Gastrocnemius medialis (tissue), 4 donors: Measurements from ENCODE around the gene THSD7B. TPM values are rescaled to one million over a fixed set of nuclear protein-coding genes. Genes with fewer than 3 reads are reported as not detected.

Source experiments
- ATAC-seq, 2 donors: fragments of 150-250 bp; one replicate each; pipeline ENCODE4 v1.9.1; 2016
- DNase-seq, 2 donors: peaks; one replicate each; pipeline ENCODE4 v3.0.0-alpha.2; 2019
- H3K27ac ChIP-seq, 4 donors: fragments of 200-600 bp; sonication (generic); 1 replicate in 1 of 4; 2 replicates in 3 of 4; pipeline ENCODE4 v1.5.1; 2016 to 2018; ENCODE audit warnings: mild to moderate bottlenecking in 2 of 4, moderate library complexity in 1 of 4
- H3K27me3 ChIP-seq, 3 donors: fragments of 200-600 bp; sonication (generic) in 2 of 3; 1 replicate in 1 of 3; 2 replicates in 2 of 3; pipeline versions ENCODE4 v1.5.1 to v1.6.0; 2016 to 2019; ENCODE audit warnings: mild to moderate bottlenecking in 1 of 3, moderate library complexity in 1 of 3
- H3K36me3 ChIP-seq, 2 donors: fragments of 200-600 bp; sonication (generic) in 1 of 2; one replicate each; pipeline ENCODE4 v1.5.1; 2017 to 2018
- H3K4me1 ChIP-seq, 2 donors: fragments of 200-600 bp; sonication (generic) in 1 of 2; one replicate each; pipeline ENCODE4 v1.5.1; 2016 to 2017; ENCODE audit warnings: mild to moderate bottlenecking in 2 of 2
- H3K4me3 ChIP-seq, 4 donors: fragments of 200-600 bp; sonication (generic) in 3 of 4; 1 replicate in 1 of 4; 2 replicates in 3 of 4; pipeline ENCODE4 v1.5.1; 2016 to 2019; ENCODE audit warnings: mild to moderate bottlenecking in 2 of 4
- H3K9me3 ChIP-seq, 3 donors: fragments of 200-600 bp; sonication (generic) in 2 of 3; 1 replicate in 1 of 3; 2 replicates in 2 of 3; pipeline ENCODE4 v1.5.1; 2016 to 2019
- CTCF ChIP-seq, 5 experiments: fragments of 450-650 bp in 3 of 5; fragments of 200-600 bp in 2 of 5; sonication (generic) in 2 of 5; IDR thresholded peaks in 4 of 5; conservative IDR thresholded peaks in 1 of 5; 1 replicate in 4 of 5; 2 replicates in 1 of 5; pipeline ENCODE4 v1.5.1; 2016 to 2019; ENCODE audit warnings: antibody characterized with exemption in 5 of 5, mild to moderate bottlenecking in 3 of 5, moderate library complexity in 3 of 5
- POLR2A ChIP-seq, 2 donors: fragments of 450-650 bp; IDR thresholded peaks; one replicate each; pipeline ENCODE4 v1.6.1; 2017; ENCODE audit warnings: antibody characterized with exemption in 2 of 2, mild to moderate bottlenecking in 2 of 2, moderate library complexity in 2 of 2
- in situ Hi-C, 4 donors: fragments of 200-750 bp; cut with MboI; loops; one replicate each; pipeline versions ENCODE4 v1.15.0 to v1.8.0; 2017; ENCODE audit warnings: low sequenced_read_pairs in 4 of 4
- intact Hi-C: fragments of 100-400 bp; cut with DNase I; formaldehyde crosslinking; loops from one replicate; pipeline ENCODE4 v1.15.1; 2023; ENCODE audit warnings: low total_unique reads
- total RNA-seq, 4 donors: library from RNA; depleted of rRNA; stranded (reverse); fragments of >200 nt; gene quantifications; one replicate each; pipeline versions ENCODE4 v1.1.0 to v1.2.3, GENCODE V29; 2016

The THSD7B gene
- total RNA-seq, 4 donors from 2014 or later, result not detected

GRCh38 chr2:136770384-136770783 lies 5.0 kb downstream of the THSD7B start:
- TF ChIP-seq POLR2A (IDR thresholded peaks at IDR 0.05), result no peak
- no peak for TF ChIP-seq CTCF (IDR thresholded peaks at IDR 0.05 in 4 of 5, conservative IDR thresholded peaks at IDR 0.05 in 1 of 5)
- no peak overlapping the region for H3K27ac ChIP-seq
- ATAC-seq, result no peak

GRCh38 chr2:136777391-136777790 lies 12.0 kb downstream of the THSD7B start:
- no peaks in the 10 kb centered on the region for H3K36me3 ChIP-seq
- no peaks in the 10 kb centered on the region for H3K4me1 ChIP-seq
- H3K4me3 ChIP-seq, result no peak overlapping the region
- no peak overlapping the region for H3K27ac ChIP-seq
- H3K9me3 ChIP-seq, result no peaks in the 10 kb centered on the region
- H3K27me3 ChIP-seq, result no peaks in the 10 kb centered on the region
- TF ChIP-seq CTCF (IDR thresholded peaks at IDR 0.05 in 4 of 5, conservative IDR thresholded peaks at IDR 0.05 in 1 of 5) (no peak), POLR2A (IDR thresholded peaks at IDR 0.05) (no peak)
- in situ Hi-C loops (no loop called here), intact Hi-C loops (no loop called here)
- DNase-seq (no peak), ATAC-seq (no peak)

More at GRCh38 chr2:136770384-136770783, 5.0 kb downstream of the THSD7B start:
- no peaks in the 10 kb centered on the region for H3K4me1 ChIP-seq
- in situ Hi-C loops, result no loop called here
- H3K9me3 ChIP-seq, result no peaks in the 10 kb centered on the region
- no peak overlapping the region for H3K4me3 ChIP-seq
- H3K36me3 ChIP-seq, result no peaks in the 10 kb centered on the region
- no peak for DNase-seq
- intact Hi-C loops, result no loop called here
- peaks cover 0 to 17% (median 14%) of the 10 kb centered on the region in 3 donors for H3K27me3 ChIP-seq

GRCh38 chr2:136783856-136784255 lies 18.5 kb downstream of the THSD7B start:
- no peaks in the 10 kb centered on the region for H3K36me3 ChIP-seq
- H3K27me3 ChIP-seq, result no peaks in the 10 kb centered on the region
- DNase-seq (no peak), ATAC-seq (no peak)
- intact Hi-C loops, result no loop called here
- no peaks in the 10 kb centered on the region for H3K4me1 ChIP-seq
- TF ChIP-seq CTCF (IDR thresholded peaks at IDR 0.05 in 4 of 5, conservative IDR thresholded peaks at IDR 0.05 in 1 of 5), result no peak
- TF ChIP-seq POLR2A (IDR thresholded peaks at IDR 0.05), result no peak
- H3K27ac ChIP-seq, result no peak overlapping the region
- H3K4me3 ChIP-seq, result no peak overlapping the region
- in situ Hi-C loops, result no loop called here
- H3K9me3 ChIP-seq, result no peaks in the 10 kb centered on the region

GRCh38 chr2:136785215-136785614 lies 19.9 kb downstream of the THSD7B start:
- no peaks in the 10 kb centered on the region for H3K27me3 ChIP-seq
- H3K36me3 ChIP-seq, result no peaks in the 10 kb centered on the region
- H3K27ac ChIP-seq, result no peak overlapping the region
- no peak for TF ChIP-seq CTCF (IDR thresholded peaks at IDR 0.05 in 4 of 5, conservative IDR thresholded peaks at IDR 0.05 in 1 of 5)
- no peak for TF ChIP-seq POLR2A (IDR thresholded peaks at IDR 0.05)
- H3K4me1 ChIP-seq, result no peaks in the 10 kb centered on the region
- in situ Hi-C loops (no loop called here), intact Hi-C loops (no loop called here)
- no peak overlapping the region for H3K4me3 ChIP-seq
- ATAC-seq (no peak), DNase-seq (no peak)
- no peaks in the 10 kb centered on the region for H3K9me3 ChIP-seq

GRCh38 chr2:136787970-136788369 lies 22.6 kb downstream of the THSD7B start:
- Histone ChIP-seq H3K9me3 (no peaks in the 10 kb centered on the region), H3K27me3 (no peaks in the 10 kb centered on the region), H3K4me1 (no peaks in the 10 kb centered on the region), H3K27ac (no peak overlapping the region), H3K36me3 (no peaks in the 10 kb centered on the region), H3K4me3 (no peak overlapping the region)
- no peak for TF ChIP-seq POLR2A (IDR thresholded peaks at IDR 0.05)
- no peak for TF ChIP-seq CTCF (IDR thresholded peaks at IDR 0.05 in 4 of 5, conservative IDR thresholded peaks at IDR 0.05 in 1 of 5)
- intact Hi-C loops, result no loop called here
- DNase-seq (no peak), ATAC-seq (no peak)
- in situ Hi-C loops, result no loop called here
